Measurements from ENCODE around the gene ALG2. TPM values are rescaled to one million over a fixed set of nuclear protein-coding genes. Genes with fewer than 3 reads are reported as not detected.
A peak's percentile ranks its signal among the peaks of the same experiment; 100 is the strongest.

Gene ALG2
- total and polyA plus RNA-seq, 2 of the 4 experiments (the other 2 are of a cell fraction), result 36.4 to 38.4 TPM

- Histone ChIP-seq H2BK120ac (ENCODE audit: low read depth, low read length) (no peak overlapping the region), H3K4me3 (ENCODE audit: insufficient read depth, low read depth, low read length) (peak overlapping the region; percentile 92), H3K9me3 (ENCODE audit: control insufficient read depth, insufficient read depth, low read length) (no peaks in the 10 kb centered on the region), H2AFZ (replicated peaks; ENCODE audit: low read length, poor library complexity) (peak overlapping the region; percentile 97), H4K5ac (ENCODE audit: low read depth, low read length) (peak overlapping the region; percentile 74), H3K9ac (ENCODE audit: low read depth, low read length) (peak overlapping the region; percentile 97), H4K91ac (ENCODE audit: insufficient read depth, low read depth, low read length) (peak overlapping the region; percentile 71), H3K56ac (ENCODE audit: extremely low read depth, insufficient read depth, low read length) (peak overlapping the region; percentile 87), H3K9me1 (ENCODE audit: insufficient read depth, low read length) (no peaks in the 10 kb centered on the region; the same call in 1 of the 2 replicates), H2AK9ac (replicated peaks; ENCODE audit: low read depth, low read length, poor library complexity) (peak overlapping the region; percentile 89), H3K23ac (ENCODE audit: low read depth, low read length) (peak overlapping the region; percentile 83), H3K4me1 (ENCODE audit: control insufficient read depth, insufficient read depth, low read length) (no peaks in the 10 kb centered on the region; the same call in none of the 2 replicates), H3K36me3 (ENCODE audit: control insufficient read depth, insufficient read depth, low read length) (peaks cover 22% of the 10 kb centered on the region), H4K8ac (ENCODE audit: low read depth in 2 of 2, low read length in 2 of 2) (peak overlapping the region; percentile 79 to 85), H3K79me1 (ENCODE audit: low read depth in 1 of 2, low read length in 2 of 2) (peaks cover 20 to 77% of the 10 kb centered on the region in 2 experiments), H3K18ac (ENCODE audit: low read depth, low read length) (no peak overlapping the region; the same call in 1 of the 2 replicates), H2BK5ac (ENCODE audit: low read depth, low read length, poor library complexity, severe bottlenecking) (peak overlapping the region; percentile 73), H2BK15ac (ENCODE audit: low read depth, low read length) (no peak overlapping the region), H3K4me2 (ENCODE audit: low read depth, low read length) (peak overlapping the region; percentile 92), H2AK5ac (ENCODE audit: low read depth, low read length) (0 out of 2 replicates have a peak overlapping the region, but pooled peaks have one; percentile 62), H3K4ac (ENCODE audit: low read depth, low read length) (peak overlapping the region; percentile 99), H3K14ac (replicated peaks; ENCODE audit: low read depth, low read length) (peak overlapping the region; percentile 91), H3K27me3 (ENCODE audit: control insufficient read depth, insufficient read depth, low read length) (no peaks in the 10 kb centered on the region), H4K20me1 (ENCODE audit: insufficient read depth, low read length) (peaks cover 69% of the 10 kb centered on the region), H3K27ac (ENCODE audit: insufficient read depth, low read length) (peak overlapping the region; percentile 98), H2BK20ac (ENCODE audit: low read depth, low read length) (no peak overlapping the region)
- TF ChIP-seq FOS (IDR thresholded peaks at IDR 0.05; ENCODE audit: low read depth, low read length) (no peak), MAFK (IDR thresholded peaks at IDR 0.05; ENCODE audit: low read depth, low read length) (no peak), CTCF (conservative IDR thresholded peaks at IDR 0.05; ENCODE audit: low read depth, low read length) (no peak), POLR2A (IDR thresholded peaks at IDR 0.05; ENCODE audit: low read depth, low read length) (peak; percentile 59), CHD1 (IDR thresholded peaks at IDR 0.05; ENCODE audit: low read depth, low read length) (0 out of 2 replicates have a peak, but pooled peaks have one; percentile 15)
- dilution Hi-C loops (cut with HindIII; ENCODE audit: low sequenced_read_pairs, unreplicated experiment) (no loop called here), in situ Hi-C loops (cut with MboI; ENCODE audit: low sequenced_read_pairs) (no loop called here), intact Hi-C loops (cut with micrococcal nuclease) (loop anchor here (2.0 to 10.0 kb wide), 5 partner anchors 38 to 598 kb away; partner anchors contain the start of gene NR4A3)
- POLR2A ChIA-PET (ENCODE audit: unreplicated experiment), result interaction anchor here (0.7 kb wide), 1 partner anchor 10 kb away, joined by 20 read pairs; no protein-coding TSS in a partner anchor
- 12% methylated on average over 15 of the region's 30 CpGs; no CpG with 5 or more reads in 1 of the 2 experiments for WGBS, 2 experiments (ENCODE audit: extremely low coverage in 2 of 2, insufficient read length in 1 of 2)
- DNase-seq (peak; percentile 36), ATAC-seq (ENCODE audit: low read depth) (peak; percentile 36)
- BruUV-seq (replicated peaks), result TSS peak; percentile 75
- CTCF ChIA-PET, result interaction anchor here (0.5 to 2.4 kb wide), 5 partner anchors 10 to 1479 kb away, joined by 3 to 12 read pairs (median 4); no protein-coding TSS in a partner anchor
Observed at GRCh38 chr9:99222416-99223270, 901 bp upstream of the ALG2 start.
